OCI-LY3 (cell line): ENCODE measurements around the gene CCDC3.

Source experiments
- H2AFZ ChIP-seq: fragments of 200-600, 300-600 bp; shearing (Covaris generic); 2 replicates; pipeline ENCODE4 v1.6.0; 2014; ENCODE audit warnings: antibody characterized with exemption, low read depth, low read length
- H3K27ac ChIP-seq: fragments of 200-600, 300-600 bp; sonication (generic); 2 replicates; pipeline ENCODE4 v1.5.1; 2014; ENCODE audit warnings: mild to moderate bottlenecking, low read length, moderate library complexity, mixed read lengths
- H3K27me3 ChIP-seq: fragments of 200-600, 300-600 bp; sonication (generic); 2 replicates; pipeline ENCODE4 v1.6.1; 2014; ENCODE audit warnings: low read depth, low read length, mixed read lengths
- H3K36me3 ChIP-seq: fragments of 200-600, 300-600 bp; sonication (generic); replicated peaks from 2 replicates; pipeline ENCODE3; 2014; ENCODE audit warnings: low read depth, low read length, mixed read lengths
- H3K4me1 ChIP-seq: fragments of 300-600, 200-600 bp; sonication (generic); 2 replicates; pipeline ENCODE4 v1.6.1; 2014; ENCODE audit warnings: low read length, mixed read lengths
- H3K4me2 ChIP-seq: fragments of 200-600, 300-600 bp; sonication (generic); 2 replicates; pipeline ENCODE4 v1.6.1; 2014; ENCODE audit warnings: low read length, mixed read lengths
- H3K4me3 ChIP-seq: fragments of 300-600, 200-600 bp; sonication (generic); 2 replicates; pipeline ENCODE4 v1.5.1; 2014; ENCODE audit warnings: antibody characterized with exemption, mild to moderate bottlenecking, low read length, moderate library complexity
- H3K79me2 ChIP-seq: fragments of 300-600, 200-600 bp; shearing (Covaris generic); 2 replicates; pipeline ENCODE4 v1.6.1; 2014; ENCODE audit warnings: mild to moderate bottlenecking, low read length, mixed read lengths
- H3K9ac ChIP-seq: fragments of 300-600, 200-600 bp; shearing (Covaris generic); 2 replicates; pipeline ENCODE4 v1.6.0; 2014; ENCODE audit warnings: mild to moderate bottlenecking, low read length, moderate library complexity
- H3K9me3 ChIP-seq: fragments of 200-600, 300-600 bp; shearing (Covaris generic); 2 replicates; pipeline ENCODE4 v1.6.1; 2014; ENCODE audit warnings: low read length, mixed read lengths; ENCODE audit not compliant: insufficient read depth
- H4K20me1 ChIP-seq: fragments of 200-600, 300-600 bp; sonication (generic); 2 replicates; pipeline ENCODE4 v1.6.1; 2016; ENCODE audit warnings: low read length, mixed read lengths; ENCODE audit not compliant: insufficient read depth
- EZH2phosphoT487 ChIP-seq: fragments of 200-600 bp; shearing (Covaris generic); IDR thresholded peaks from 2 replicates; pipeline ENCODE4 v1.6.1; 2018; ENCODE audit warnings: antibody characterized with exemption, mixed run types, low read depth
- TF ChIP-seq, protein P1 (sequence below): fragments of 200-600, 300-600 bp; sonication (generic); IDR thresholded peaks from 2 replicates; pipeline ENCODE4 v1.5.1; 2014; ENCODE audit warnings: antibody characterized with exemption, low read length, low read depth

Gene CCDC3

DNA sequence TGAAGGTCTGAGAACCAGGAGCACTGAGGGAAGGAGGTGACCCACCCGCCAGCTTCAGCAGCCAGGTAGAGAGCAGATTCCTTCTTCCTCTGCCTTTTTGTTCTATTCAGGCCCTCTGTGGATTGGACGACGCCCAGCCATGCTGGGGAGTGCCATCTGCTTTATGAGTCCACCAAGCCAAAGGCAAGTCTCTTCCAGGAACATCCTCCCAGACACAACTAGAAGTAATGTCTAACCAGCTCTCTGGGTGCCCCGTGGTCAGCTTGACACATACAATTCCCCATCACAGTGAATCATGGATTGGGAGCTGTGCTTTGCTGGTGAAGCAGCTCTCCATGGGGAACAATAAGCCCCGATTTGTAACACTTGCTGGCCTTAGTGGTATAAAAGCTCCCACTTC, 125.2 kb downstream of the CCDC3 start:
- H3K27me3 ChIP-seq: 0 out of 2 replicates have a peak, but pooled peaks cover 3% of the 10 kb centered on the region
- H3K4me1 ChIP-seq: no peaks in the 10 kb centered on the region
- H4K20me1 ChIP-seq: no peaks in the 10 kb centered on the region
- no peak overlapping the region for H3K4me2 ChIP-seq
- H3K9ac ChIP-seq: no peak overlapping the region
- no peaks in the 10 kb centered on the region for H3K79me2 ChIP-seq
- H3K4me3 ChIP-seq: no peak overlapping the region
- H3K36me3 ChIP-seq: no peaks in the 10 kb centered on the region
- no peaks in the 10 kb centered on the region for H3K9me3 ChIP-seq
- H3K27ac ChIP-seq: no peak overlapping the region
- no peak for TF ChIP-seq EZH2phosphoT487
- TF ChIP-seq, protein P1, sequence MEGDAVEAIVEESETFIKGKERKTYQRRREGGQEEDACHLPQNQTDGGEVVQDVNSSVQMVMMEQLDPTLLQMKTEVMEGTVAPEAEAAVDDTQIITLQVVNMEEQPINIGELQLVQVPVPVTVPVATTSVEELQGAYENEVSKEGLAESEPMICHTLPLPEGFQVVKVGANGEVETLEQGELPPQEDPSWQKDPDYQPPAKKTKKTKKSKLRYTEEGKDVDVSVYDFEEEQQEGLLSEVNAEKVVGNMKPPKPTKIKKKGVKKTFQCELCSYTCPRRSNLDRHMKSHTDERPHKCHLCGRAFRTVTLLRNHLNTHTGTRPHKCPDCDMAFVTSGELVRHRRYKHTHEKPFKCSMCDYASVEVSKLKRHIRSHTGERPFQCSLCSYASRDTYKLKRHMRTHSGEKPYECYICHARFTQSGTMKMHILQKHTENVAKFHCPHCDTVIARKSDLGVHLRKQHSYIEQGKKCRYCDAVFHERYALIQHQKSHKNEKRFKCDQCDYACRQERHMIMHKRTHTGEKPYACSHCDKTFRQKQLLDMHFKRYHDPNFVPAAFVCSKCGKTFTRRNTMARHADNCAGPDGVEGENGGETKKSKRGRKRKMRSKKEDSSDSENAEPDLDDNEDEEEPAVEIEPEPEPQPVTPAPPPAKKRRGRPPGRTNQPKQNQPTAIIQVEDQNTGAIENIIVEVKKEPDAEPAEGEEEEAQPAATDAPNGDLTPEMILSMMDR: no peak
- H2AFZ ChIP-seq: no peak overlapping the region

DNA sequence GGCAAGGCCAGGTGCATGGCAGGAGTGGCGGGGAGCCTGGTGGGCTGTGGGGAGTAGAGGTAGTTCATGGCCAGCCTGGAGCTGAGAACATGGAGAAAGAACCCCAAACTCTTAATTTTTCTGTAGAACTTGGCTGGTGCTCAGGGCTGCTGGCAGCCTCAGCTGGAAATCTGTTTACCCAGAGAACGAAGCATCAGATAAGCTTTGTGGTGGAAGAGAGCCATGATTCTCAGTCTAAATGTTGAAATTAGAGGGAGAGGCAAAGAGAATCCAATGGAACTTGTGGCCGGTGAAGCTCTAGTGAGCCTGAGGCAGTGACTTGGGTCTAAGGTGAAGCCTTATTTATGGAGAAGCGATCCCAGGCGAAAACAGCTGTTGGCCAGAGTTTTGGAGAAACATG, 126.4 kb downstream of the CCDC3 start:
- Histone ChIP-seq H2AFZ (no peak overlapping the region), H3K9me3 (no peaks in the 10 kb centered on the region), H3K27me3 (0 out of 2 replicates have a peak, but pooled peaks cover 3% of the 10 kb centered on the region), H3K9ac (no peak overlapping the region), H3K4me2 (no peak overlapping the region), H3K36me3 (no peaks in the 10 kb centered on the region), H3K79me2 (no peaks in the 10 kb centered on the region), H3K4me1 (no peaks in the 10 kb centered on the region), H3K27ac (no peak overlapping the region), H4K20me1 (no peaks in the 10 kb centered on the region), H3K4me3 (no peak overlapping the region)
- no peak for TF ChIP-seq EZH2phosphoT487
- TF ChIP-seq, protein P1: no peak

DNA sequence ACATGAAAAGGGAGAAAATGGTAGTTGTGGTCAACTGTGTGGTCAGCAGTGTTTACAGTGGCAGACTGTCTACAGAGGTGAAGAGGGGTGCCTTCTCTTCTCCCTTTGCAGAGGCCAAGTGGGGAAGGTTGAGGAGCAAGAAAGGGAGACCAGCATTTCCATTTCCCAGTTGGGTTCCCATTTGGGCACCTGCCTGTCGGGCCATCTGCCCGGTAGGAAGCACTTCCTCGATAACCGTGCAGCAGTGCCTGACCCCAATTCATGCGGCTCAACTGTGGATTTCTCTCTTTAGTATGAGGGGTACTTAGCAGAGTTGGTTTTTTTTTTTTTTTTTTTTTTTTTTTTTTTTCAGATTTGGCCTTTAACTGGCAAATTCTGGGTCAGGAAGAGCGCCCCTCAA, 127.0 kb downstream of the CCDC3 start:
- H4K20me1 ChIP-seq: no peaks in the 10 kb centered on the region
- no peak overlapping the region for H2AFZ ChIP-seq
- no peak overlapping the region for H3K9ac ChIP-seq
- no peak overlapping the region for H3K4me3 ChIP-seq
- no peaks in the 10 kb centered on the region for H3K79me2 ChIP-seq
- no peaks in the 10 kb centered on the region for H3K9me3 ChIP-seq
- H3K4me2 ChIP-seq: no peak overlapping the region
- H3K27ac ChIP-seq: no peak overlapping the region
- H3K36me3 ChIP-seq: no peaks in the 10 kb centered on the region
- no peaks in the 10 kb centered on the region for H3K4me1 ChIP-seq
- H3K27me3 ChIP-seq: 0 out of 2 replicates have a peak, but pooled peaks cover 3% of the 10 kb centered on the region
- no peak for TF ChIP-seq EZH2phosphoT487
- TF ChIP-seq, protein P1: no peak

DNA sequence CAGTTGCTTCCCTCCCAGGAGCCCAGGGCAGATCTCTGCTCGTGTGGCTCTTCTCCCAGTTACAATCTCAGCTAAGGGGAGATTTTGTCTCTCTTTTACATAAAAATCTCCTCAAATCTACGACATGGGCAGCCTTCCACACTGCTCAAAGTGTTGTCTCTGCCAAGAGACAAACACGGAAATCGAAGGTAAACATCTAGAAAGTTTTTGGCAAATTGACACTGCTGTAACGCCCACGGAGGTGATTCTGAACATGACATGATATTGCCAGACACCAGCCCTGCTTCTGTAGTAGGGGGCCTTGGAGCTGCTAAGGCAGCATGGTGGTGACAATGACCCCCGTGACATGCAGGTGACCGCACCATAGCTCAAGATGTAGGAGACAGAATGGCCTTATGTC, 128.3 kb downstream of the CCDC3 start:
- H3K36me3 ChIP-seq: no peaks in the 10 kb centered on the region
- no peaks in the 10 kb centered on the region for H3K9me3 ChIP-seq
- no peaks in the 10 kb centered on the region for H3K27me3 ChIP-seq
- no peak overlapping the region for H3K4me2 ChIP-seq
- no peak overlapping the region for H3K27ac ChIP-seq
- H3K9ac ChIP-seq: no peak overlapping the region
- H3K4me3 ChIP-seq: no peak overlapping the region
- H2AFZ ChIP-seq: no peak overlapping the region
- H3K79me2 ChIP-seq: no peaks in the 10 kb centered on the region
- H4K20me1 ChIP-seq: no peaks in the 10 kb centered on the region
- H3K4me1 ChIP-seq: no peaks in the 10 kb centered on the region
- TF ChIP-seq EZH2phosphoT487: no peak
- TF ChIP-seq, protein P1: no peak
